Thoracic aorta (tissue), 2 donors: ENCODE measurements around the gene GNPDA1. TPM values are rescaled to one million over a fixed set of nuclear protein-coding genes. Genes with fewer than 3 reads are reported as not detected.
"Not testable (repeated sequence)": the region's sequence is repeated elsewhere in the genome, so short reads cannot be mapped to it uniquely, and the experiment has no call there.

Experiments used
- ATAC-seq: fragments of 150-250 bp; one replicate; pipeline ENCODE4 v1.8.0; 2017; ENCODE audit warnings: low read depth; ENCODE audit not compliant: insufficient number of reproducible peaks, low FRiP score
- DNase-seq: peaks from one replicate; pipeline ENCODE4 v3.0.0-alpha.2; 2020; ENCODE audit warnings: low spot score
- H3K27ac ChIP-seq, 2 donors: fragments of 200-600 bp; sonication (generic); 1 replicate in 1 of 2; 2 replicates in 1 of 2; pipeline ENCODE4 v1.5.1; 2016; ENCODE audit warnings: mild to moderate bottlenecking in 2 of 2, moderate library complexity in 2 of 2
- H3K27me3 ChIP-seq: fragments of 200-600 bp; sonication (generic); replicated peaks from 2 replicates; pipeline ENCODE4 v1.6.0; 2016; ENCODE audit warnings: mild to moderate bottlenecking; ENCODE audit not compliant: insufficient read depth
- H3K36me3 ChIP-seq: fragments of 200-600 bp; sonication (generic); one replicate; pipeline ENCODE4 v1.5.1; 2016
- H3K4me1 ChIP-seq, 2 donors: fragments of 200-600 bp; sonication (generic); 1 replicate in 1 of 2; 2 replicates in 1 of 2; pipeline versions ENCODE4 v1.5.1 to v1.6.0; 2016; ENCODE audit warnings: low read depth in 2 of 2, mild to moderate bottlenecking in 1 of 2; ENCODE audit not compliant: control insufficient read depth in 1 of 2
- H3K4me3 ChIP-seq: fragments of 200-600 bp; sonication (generic); 2 replicates; pipeline ENCODE4 v1.5.1; 2016; ENCODE audit warnings: mild to moderate bottlenecking
- H3K9me3 ChIP-seq: fragments of 200-600 bp; sonication (generic); 2 replicates; pipeline ENCODE4 v1.5.1; 2016
- total RNA-seq, 2 donors: library from RNA; depleted of rRNA; stranded (reverse); fragments of >200 nt; gene quantifications; one replicate each; pipeline versions ENCODE4 v1.1.0 to v1.2.3, GENCODE V29; 2016
- TF ChIP-seq, protein P1 (sequence below): fragments of 200-600 bp; sonication (generic); IDR thresholded peaks from one replicate; pipeline ENCODE4 v1.5.1; 2019; ENCODE audit warnings: antibody characterized with exemption

GNPDA1 gene
- total RNA-seq, 2 donors from 2014 or later, result 15.8 to 26.5 TPM

DNA sequence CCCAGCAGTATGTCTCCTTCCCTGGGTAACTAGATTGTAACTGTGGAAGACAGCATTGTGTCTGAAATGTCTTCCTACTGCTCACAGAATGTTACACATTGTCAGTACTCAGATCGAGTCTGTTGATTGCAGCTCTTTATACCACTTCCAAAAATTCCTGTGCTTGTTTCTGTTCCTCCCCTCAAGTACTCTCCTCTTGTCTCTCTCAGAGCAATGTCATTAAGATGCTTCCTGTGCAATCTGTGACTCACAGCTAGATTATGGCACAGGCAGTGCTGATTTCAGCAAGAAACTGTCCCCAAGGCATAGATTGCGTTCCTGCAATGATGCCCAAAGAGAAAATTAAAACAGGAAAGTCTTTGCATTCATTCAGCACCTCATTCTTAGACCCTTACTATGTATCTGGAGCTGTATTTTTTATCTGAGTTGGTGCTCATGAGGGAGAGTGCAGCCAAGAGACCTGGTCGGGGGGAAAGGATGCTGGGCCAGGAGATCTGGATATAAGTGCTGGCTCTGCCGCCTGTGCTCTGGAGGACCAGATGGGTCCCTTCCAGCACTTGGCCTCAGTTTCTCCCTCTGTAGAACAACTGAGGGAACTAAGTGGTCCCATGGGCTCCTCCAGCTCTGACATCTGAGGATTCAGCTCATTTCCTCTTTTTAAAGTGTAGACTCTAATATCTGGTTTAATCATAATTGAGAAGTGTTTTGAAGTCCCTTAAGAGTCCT lies 40.8 kb upstream of the GNPDA1 start:
- H3K4me1 ChIP-seq, result peaks cover 0 to 14% of the 10 kb centered on the region in 2 donors
- TF ChIP-seq, protein P1, sequence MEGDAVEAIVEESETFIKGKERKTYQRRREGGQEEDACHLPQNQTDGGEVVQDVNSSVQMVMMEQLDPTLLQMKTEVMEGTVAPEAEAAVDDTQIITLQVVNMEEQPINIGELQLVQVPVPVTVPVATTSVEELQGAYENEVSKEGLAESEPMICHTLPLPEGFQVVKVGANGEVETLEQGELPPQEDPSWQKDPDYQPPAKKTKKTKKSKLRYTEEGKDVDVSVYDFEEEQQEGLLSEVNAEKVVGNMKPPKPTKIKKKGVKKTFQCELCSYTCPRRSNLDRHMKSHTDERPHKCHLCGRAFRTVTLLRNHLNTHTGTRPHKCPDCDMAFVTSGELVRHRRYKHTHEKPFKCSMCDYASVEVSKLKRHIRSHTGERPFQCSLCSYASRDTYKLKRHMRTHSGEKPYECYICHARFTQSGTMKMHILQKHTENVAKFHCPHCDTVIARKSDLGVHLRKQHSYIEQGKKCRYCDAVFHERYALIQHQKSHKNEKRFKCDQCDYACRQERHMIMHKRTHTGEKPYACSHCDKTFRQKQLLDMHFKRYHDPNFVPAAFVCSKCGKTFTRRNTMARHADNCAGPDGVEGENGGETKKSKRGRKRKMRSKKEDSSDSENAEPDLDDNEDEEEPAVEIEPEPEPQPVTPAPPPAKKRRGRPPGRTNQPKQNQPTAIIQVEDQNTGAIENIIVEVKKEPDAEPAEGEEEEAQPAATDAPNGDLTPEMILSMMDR, result no peak
- ATAC-seq (no peak), DNase-seq (no peak)
- H3K4me3 ChIP-seq, result no peak overlapping the region
- H3K27ac ChIP-seq, result no peak overlapping the region
- no peaks in the 10 kb centered on the region for H3K9me3 ChIP-seq
- H3K27me3 ChIP-seq, result no peaks in the 10 kb centered on the region
- H3K36me3 ChIP-seq, result no peaks in the 10 kb centered on the region

GRCh38 chr5:142052026-142052425 lies 39.2 kb upstream of the GNPDA1 start:
- not testable (repeated sequence) for H3K9me3 ChIP-seq, H3K36me3 ChIP-seq, ATAC-seq, H3K4me3 ChIP-seq, H3K27me3 ChIP-seq, DNase-seq, H3K27ac ChIP-seq
- H3K4me1 ChIP-seq, result peaks cover 0 to 11% of the 10 kb centered on the region in 2 donors

DNA sequence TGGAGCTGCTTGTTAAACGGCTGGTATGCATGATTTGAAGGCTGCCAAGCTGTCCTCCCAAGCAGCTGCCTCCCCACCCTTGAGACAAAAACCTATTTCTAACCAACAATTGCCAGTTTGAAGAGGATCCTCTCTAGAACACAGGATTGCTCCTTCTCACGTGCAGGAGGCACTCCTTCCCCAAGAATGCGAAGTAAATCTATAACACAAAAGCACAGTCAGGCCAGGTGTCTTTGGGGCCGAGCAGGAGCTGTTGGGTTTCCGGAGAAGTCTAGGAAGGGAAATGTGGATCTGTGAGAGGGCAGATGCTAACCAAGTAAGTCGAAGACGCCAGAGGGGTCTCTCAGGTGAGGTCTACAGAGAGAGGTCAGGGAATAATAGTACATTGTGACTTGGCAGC lies 35.4 kb upstream of the GNPDA1 start:
- Histone ChIP-seq H3K27ac (no peak overlapping the region), H3K27me3 (no peaks in the 10 kb centered on the region), H3K9me3 (no peaks in the 10 kb centered on the region), H3K4me1 (no peaks in the 10 kb centered on the region), H3K36me3 (no peaks in the 10 kb centered on the region), H3K4me3 (no peak overlapping the region)
- TF ChIP-seq, protein P1, result no peak
- no peak for ATAC-seq
- DNase-seq, result no peak

- no peak for DNase-seq
- no peak overlapping the region for H3K4me3 ChIP-seq
- no peaks in the 10 kb centered on the region for H3K36me3 ChIP-seq
- no peak for ATAC-seq
- no peaks in the 10 kb centered on the region for H3K27me3 ChIP-seq
- no peaks in the 10 kb centered on the region for H3K4me1 ChIP-seq
- no peak overlapping the region for H3K27ac ChIP-seq
- no peaks in the 10 kb centered on the region for H3K9me3 ChIP-seq
- TF ChIP-seq, protein P1, result no peak
Measured at GRCh38 chr5:142046191-142046590, 33.4 kb upstream of the GNPDA1 start.

DNA sequence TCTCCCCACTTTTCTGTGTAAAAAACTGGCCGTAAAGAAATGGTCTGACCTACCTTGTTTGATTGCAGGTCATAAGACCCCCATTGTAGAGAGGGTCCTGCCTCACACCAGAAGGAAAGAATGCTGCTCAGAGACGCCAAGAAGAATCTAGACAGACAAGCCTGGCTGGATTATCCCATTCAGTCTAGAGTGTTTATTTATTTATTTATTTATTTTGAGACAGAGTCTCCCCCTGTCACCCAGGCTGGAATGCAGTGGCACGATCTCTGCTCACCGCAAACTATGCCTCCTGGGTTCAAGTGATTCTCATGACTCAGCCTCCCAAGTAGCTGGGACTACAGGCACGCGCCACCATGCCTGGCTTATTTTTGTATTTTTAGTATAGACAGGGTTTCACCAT lies 28.1 kb upstream of the GNPDA1 start:
- not testable (repeated sequence) for DNase-seq, H3K4me3 ChIP-seq, H3K36me3 ChIP-seq, H3K27me3 ChIP-seq, H3K4me1 ChIP-seq, H3K27ac ChIP-seq, ATAC-seq, H3K9me3 ChIP-seq

DNA sequence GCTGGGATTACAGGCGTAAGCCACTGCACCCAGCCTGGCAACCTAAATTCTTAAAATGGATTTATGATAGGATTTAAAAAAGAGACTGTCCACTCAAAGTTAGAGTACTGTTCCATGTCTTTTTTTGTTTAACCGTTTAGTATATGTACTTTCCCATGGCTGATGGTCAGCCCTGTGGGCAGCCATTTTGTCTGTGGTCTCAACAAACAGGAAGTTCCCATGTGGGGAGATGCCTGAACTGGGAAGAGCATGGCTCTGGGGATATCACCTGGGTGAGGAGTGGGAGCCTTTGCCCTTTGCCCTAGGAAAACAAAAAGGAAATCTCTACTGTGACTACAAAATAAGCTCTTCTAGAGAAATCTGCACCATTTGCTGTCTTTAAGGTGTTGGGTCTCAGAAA lies 27.5 kb upstream of the GNPDA1 start:
- DNase-seq (no peak), ATAC-seq (no peak)
- Histone ChIP-seq H3K4me3 (no peak overlapping the region), H3K4me1 (no peaks in the 10 kb centered on the region), H3K27ac (no peak overlapping the region), H3K27me3 (no peaks in the 10 kb centered on the region), H3K9me3 (no peaks in the 10 kb centered on the region), H3K36me3 (no peaks in the 10 kb centered on the region)
- TF ChIP-seq, protein P1, result no peak
